HG02943 (cell line): ENCODE measurements around the gene SPDEF.

Experiments used
- ATAC-seq: cut with Tn5 transposase; IDR thresholded peaks from one replicate; pipeline ENCODE4 v1.9.1; 2021; ENCODE audit warnings: mild to moderate bottlenecking, low read depth, moderate library complexity; ENCODE audit not compliant: unreplicated experiment

Gene SPDEF

DNA sequence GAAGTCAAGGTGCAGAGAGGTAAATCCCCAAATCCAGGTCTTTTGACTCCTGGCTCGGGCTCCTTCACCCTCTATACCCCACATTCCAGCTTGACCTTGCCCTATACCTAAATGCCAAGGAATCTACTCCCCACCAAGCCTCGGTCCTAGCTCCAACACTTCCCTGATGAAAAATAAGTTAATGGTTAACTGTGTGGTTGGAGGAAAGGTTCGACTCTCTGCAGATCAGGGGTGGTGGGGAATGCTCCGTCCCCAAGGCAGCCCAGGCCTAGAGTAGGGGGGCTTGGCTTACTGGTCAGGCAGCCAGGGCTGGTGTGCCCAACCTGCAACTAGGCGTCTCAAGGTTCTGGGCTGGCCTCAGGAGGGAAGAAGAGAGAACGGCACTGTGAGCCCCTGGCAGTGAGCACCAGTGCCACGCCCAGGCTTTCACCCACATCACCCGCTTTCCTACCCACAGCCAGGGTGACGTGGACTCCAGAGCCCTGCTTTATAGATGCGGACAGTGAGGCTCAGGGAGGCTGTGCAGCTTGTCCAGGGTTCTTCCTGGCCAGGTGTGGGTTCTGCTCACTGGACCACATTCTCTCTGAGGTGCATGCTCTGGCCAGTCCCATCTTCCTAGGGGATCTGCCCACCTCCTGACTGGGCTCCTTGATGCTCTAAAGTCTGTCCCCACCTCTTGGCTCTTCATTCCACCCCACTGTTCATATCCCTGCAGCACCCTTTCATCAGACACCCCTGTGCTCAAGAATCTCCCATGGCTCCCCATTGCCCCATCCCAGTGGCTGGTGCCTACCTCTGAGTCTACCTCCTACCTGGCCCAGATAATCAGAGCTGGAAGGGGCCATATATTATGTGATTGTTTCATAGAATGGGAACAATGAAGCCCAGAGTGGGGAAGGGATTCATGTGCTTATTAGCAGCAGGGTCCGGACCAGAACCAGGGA is 8.2 kb downstream of the SPDEF start:
- ATAC-seq: no peak

DNA sequence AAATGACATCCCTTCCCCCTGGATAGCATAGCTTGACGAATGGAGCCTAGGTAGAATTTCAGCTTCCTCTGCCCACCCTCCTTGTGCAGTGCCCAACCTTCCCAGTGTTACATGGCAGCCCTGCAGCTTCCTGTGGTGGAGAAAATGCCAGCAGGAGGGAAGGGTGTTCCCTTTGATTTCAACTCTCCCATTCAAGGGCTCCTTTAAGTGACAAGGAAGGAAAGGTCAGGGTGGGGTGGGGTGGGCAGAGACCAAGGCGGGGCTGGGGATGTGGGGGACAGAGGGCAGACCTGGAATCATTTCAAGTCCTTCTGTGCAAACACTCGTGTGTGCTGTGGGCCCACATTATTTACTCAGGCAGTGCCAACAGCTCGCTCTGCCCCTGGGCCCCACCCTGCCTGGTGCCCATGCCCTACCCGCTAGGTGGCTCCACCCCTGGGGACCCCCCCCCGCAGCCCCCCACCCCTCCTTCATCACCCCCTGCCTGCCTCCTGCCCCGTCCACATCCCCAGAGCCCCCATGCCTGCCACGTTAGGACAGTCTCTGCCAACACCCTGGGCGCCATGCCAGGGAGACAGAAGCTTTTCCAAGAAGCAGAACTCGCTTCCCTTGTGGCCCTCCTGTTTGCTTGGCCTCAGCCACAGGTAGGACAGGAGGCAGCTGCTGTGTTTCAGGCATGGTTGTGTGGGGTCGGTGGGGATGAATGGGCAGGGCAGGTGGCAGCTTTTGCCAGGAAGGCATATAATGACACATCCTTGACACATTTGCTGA is 9.4 kb downstream of the SPDEF start:
- no peak for ATAC-seq

DNA sequence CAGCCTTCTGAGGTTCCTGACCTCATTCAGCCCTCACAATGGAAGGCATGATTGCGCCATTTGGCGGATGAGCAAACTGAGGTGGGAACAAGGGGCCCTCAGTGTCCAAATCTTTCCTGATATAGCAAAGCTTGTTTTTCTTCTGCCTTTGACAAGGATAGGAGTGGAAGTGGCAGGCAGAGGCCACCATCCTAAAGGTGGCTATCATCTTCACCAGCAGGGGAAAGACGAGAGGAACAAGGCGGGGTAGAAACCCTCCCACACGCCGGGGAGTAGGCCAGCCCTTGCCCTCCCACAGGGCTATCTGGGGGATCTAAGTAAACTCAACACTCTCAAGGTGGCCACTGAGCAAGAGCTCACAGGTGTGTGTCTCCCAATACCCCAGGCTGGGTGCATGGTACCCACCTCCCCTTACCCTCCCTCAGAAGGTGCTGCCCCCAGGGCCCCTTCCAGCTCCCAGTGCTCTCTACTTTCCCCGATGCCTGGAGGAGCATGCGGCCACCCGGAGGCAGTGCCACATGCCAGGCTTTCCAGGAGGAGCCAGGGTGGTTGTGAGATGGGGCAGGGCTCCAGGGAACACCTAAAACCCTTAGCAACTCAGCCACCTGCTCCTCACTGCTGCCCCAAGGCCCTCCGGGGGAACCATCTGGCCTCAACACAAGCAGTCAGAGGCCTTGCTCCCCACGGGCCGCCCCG is 11.2 kb downstream of the SPDEF start:
- ATAC-seq: no peak

DNA sequence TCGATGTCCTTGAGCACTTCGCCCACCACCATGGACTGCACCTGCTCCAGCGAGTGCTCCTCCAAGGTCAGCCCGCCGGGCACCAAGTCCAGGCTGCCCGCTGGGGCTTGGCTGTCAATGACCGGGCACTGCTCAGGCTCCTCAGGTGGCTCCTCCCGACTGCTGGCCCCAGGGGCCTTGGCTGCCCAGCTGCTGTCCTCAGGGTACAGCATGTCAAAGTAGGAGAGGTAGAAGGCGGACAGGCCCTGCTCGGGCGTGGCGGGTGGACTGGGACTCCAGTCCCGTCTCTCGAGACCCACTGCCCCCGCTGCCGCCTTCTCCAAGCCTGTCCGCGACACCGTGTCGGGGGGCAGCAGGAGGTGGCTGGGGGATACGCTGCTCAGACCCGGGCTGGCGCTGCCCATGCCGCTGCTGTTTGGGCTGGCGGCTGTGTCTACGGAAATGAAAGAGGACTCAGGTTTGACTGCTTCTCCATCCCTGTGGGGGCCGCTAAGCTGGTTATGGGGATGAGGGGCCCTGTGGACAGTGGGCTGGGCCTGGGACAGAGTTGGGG is 12.0 kb downstream of the SPDEF start:
- ATAC-seq: no peak

DNA sequence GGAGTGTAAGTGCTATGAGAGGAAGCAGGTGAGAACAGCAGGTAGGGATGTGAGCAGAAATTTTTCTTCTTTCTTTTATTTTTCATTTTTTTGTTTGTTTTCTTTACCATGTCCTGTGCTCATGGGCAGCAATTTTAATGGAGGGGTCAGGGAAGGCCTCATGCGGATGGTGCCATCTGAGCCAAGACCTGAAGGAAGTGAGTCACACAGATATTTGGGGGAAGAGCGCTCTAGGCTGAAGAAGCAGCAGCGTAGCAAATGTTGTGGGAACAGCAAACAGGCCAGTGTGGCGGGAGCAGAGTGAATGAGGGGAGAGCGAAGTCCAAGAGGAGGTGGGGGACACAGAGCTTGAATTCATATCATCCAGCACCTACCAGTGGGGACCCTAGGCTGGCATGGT is 12.7 kb downstream of the SPDEF start:
- ATAC-seq: no peak

DNA sequence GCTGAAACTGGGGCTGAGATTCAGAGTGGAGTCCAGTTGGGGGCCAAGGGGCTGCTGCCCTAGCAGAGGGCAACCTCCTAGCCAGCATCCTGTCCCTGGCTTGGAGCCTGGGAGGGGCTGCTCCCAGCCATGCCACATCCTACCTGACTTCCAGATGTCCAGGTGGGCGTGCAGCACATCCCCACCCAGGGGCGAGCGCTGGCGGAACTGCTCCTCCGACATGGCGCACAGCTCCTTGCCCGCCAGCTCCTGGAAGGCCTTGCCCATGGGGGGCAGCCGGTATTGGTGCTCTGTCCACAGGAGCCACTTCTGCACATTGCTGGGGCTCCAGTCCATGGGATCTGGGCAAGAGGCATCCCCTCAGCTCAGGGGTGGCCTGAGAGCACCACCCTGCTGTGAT is 15.3 kb downstream of the SPDEF start:
- ATAC-seq: no peak

DNA sequence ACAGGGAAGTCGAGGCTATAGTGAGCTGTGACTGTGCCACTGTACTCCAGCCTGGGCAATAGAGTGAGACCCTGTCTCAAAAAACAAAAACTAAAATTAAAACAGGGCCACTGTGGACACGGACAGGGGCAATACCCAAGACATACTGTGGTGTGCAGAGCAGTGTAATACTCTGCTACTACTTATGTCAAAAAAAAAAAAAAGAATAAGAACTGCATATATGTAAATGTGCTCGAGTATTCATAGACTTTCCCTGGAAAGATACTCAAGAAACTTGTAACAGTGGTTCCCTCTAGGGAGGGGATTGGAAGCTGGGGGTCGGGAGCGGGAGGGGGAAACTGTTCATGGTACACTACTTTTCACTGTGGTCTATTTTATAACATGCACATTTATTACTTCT is 15.9 kb downstream of the SPDEF start:
- ATAC-seq: no peak

DNA sequence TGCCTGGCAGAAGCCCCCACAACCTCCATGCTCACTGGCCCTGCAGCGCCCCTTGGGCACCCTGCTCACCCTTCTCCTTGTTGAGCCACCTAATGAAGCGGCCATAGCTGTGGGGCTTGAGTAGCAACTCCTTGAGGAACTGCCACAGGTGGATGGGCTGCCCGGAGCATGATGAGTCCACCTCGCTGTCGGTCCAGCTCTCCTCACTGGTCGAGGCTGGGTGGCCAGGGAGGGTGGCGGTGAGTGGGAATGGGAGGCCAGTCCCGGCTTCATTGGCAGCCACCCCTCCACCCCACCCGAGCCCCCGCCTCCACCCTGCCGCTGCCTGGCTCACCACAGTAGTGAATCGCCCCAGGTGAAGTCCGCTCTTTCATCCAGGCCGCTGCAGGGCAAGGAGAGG is 16.9 kb downstream of the SPDEF start:
- ATAC-seq: no peak

DNA sequence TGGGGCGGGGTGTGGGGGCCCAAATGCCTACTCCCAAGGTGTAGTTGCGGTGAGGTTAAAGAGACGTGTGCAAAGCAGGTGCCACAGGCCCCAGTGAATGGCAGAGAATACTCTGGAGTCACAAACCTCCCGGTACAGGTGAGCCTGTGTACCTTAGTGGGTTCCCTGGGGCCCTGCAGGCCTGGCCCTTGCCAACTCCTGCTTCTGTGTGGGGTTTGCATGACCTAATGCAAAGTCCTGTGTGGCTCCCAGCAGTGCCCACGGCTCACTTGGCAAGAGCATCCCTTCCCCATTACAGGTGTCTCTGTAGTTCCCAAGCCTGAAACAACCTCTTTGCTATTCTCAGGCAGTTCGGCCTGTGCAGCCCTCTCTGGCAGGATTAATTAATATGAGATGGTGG is 17.5 kb downstream of the SPDEF start:
- ATAC-seq: no peak

DNA sequence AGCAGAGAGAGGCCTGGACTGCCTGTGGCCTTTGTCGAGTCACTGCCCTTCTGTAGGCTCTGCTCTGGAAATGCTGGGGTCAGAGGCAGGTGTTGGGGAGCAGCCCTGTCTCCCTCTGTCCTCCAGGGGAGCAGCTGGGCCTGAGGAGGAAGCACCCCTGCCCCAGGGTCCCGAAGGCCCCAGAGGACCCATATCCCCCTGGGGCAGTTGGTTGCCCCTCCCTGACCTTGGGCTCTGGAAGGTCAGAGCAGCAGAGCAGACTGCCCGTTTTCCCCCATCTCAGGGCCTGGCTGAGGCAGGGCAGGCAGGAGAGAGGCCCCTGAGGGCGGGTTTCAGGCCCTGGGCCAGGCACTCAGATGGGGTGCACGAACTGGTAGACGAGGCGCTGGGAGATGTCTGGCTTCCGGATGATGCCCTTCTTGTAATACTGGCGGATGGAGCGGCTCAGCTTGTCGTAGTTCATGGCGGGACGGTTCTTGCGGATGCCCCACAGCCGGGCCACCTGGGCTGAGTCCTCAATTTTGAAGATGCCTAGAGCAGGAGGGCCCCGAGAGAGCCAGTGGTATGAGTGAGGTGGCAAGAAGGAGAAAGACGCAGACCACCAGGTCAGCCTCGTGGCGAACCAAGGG is 18.1 kb downstream of the SPDEF start:
- no peak for ATAC-seq

DNA sequence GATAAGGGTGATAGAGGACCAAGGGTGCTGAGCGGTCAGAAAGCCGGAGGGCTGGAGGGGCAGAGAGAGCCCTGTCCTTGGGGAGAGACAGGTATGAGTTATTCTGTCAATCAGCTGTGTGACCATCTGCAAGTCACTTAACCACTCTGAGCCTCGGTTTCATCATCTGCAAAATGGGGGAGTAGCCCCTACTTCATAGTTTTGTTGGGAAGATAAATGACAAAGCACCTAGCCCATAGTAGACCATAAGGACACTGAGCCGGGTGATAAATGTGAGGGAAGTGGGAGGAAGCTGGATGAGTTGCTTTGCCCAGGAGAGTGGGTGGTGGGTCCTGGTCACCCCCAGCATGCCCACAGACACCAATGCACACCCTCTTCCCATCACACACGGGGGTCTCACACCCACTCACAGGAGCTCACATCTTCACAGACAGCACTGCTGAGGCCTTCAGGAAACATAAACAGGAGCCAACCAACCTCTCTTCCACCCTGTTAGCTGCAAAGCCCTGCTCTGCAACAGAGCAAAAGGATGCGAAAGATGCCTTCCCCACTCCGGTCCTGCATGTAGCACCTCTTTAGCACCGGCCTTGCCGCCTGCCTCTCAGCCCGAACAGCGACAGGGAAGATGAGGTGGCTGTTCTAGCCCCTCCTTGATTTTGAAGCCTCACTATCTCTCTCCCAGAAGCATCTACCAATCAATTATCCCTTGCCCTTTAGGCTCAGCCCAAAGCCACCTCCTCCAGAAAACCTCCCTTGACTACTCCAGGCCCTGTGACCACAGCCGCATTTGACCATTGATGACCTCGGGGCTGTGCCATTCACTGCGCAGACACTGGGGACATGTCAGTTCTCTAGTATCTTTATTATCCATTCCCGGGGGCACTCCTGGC is 18.9 kb downstream of the SPDEF start:
- ATAC-seq: no peak

DNA sequence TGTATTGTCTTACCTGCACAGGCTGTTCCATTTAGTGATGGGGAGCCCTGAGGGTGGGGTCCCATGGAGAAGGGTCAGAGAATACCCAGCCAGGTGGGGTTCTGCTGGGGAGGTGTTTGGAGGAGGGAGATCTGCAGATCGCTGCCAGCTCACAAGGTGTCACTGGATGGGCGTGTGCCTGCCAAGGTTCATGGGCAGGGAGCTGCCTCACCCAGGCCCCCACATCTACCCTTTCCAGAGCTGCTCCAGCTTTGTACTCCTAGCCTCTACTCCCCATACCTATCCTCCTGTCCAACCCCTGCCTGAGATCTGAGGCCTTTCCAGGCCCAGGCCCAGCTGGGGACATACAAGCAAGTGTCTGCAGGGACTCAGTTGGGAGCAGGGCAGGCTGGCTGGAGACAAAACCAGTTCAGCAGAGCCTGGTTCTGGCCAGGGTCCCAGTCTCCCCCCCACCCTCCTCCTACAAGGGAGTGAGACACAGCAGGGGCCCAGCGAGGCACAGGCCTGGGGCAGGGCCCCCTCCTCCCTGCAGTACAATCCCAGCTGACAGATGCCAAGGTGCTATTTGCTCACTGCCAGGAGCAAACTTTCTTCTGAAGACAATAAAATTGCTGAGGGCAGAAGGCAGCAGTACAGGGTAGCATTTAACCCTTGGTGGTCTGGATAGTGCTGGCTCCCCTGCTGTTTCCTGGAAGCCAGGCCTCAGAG is 19.7 kb downstream of the SPDEF start:
- ATAC-seq: no peak

DNA sequence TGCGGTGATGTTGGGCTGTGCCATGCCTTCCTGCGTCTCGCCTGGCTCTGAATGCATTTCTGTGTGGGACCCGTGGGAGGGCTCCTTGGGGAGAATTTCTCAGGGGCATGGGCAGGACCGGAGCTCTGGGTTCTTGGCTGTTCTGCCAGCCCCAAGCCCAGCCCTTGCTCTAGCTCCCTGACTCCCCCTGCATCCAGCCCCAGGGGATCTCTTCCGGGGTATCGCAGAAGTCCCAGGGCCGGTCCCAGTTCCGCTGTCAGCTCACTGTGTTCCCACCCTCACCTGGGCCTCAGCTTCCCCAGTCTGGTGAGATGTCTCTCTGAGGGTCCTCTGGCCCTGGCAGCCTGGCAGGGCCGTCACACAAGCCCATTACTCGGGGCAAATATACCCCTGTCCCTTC is 20.5 kb downstream of the SPDEF start:
- ATAC-seq: no peak

DNA sequence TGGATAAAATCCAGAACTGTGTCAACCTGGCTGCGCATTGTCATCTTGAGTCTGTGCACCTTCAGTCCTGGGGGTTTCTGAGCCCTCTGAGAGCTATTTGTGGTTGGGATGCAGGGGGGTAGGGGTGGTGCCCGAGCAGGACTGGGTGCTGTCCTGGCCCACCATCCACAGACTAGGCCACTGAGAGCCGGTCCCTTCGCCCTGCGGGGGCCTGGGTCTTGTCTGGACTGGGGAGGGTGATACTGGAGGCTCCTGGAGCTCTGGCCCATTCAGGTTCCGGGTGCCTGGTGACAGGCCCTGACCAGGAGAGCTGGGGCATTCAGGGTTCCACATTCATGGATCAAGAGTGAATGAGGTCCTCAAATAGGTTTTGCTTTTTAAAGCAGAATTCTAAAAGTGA is 20.9 kb downstream of the SPDEF start:
- ATAC-seq: no peak

DNA sequence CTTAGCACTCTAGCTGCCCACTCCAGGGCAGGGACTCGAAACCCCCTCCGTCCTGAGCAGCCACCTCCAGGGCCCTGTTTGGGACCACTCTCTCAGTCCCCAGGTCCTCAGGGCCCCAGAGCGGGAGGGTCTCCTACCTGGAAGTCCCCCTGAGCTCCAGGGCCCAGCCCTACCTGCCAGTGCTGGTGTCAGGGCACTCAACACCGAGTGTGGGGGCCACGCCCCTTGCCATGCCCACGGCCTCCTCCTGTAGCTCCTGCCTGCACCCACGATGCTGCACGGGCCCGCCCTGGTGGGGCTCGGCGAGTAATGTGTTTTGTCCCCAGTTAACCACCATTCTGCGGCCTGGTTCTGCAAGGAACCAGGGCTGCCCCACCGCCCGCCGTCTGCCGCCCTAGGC is 21.5 kb downstream of the SPDEF start:
- no peak for ATAC-seq

DNA sequence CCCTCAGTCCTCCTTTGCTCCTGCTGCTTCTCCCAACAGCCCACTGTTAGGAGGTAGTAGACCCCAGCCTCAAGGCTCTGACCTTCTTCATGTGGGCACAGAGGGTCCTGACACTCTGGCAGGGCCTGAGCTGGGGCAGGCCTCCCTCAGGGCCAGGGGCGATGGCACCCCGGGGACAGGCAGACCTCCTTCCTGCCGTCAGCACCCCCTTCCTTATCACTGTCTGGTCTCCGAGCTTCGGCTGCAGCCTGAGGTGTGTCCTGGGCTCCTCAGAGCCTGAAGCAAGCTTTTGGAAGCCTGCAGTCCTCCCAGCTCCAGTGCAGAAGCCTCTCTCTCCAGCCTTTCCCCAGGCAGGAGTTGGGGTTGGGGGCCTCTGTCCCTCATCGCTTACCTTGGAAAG is 22.0 kb downstream of the SPDEF start:
- ATAC-seq: no peak

DNA sequence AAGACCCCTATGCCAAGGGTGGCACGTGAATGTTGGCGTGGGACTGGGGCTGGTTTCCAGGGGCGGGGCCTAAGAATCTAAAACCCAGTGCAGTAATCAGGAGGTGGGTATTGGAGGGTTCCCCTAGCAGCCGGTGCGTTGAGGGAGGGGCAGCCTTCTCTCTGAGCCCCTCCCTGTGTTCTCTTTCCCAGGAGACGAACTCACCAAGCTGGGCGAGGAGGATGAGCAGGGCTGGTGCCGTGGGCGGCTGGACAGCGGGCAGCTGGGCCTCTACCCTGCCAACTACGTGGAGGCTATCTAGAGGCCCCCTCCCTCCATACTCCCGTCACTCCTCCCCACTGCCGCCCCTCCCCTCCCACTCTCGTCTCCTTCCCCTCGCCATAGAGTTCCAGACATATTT is 23.9 kb downstream of the SPDEF start:
- ATAC-seq: no peak

DNA sequence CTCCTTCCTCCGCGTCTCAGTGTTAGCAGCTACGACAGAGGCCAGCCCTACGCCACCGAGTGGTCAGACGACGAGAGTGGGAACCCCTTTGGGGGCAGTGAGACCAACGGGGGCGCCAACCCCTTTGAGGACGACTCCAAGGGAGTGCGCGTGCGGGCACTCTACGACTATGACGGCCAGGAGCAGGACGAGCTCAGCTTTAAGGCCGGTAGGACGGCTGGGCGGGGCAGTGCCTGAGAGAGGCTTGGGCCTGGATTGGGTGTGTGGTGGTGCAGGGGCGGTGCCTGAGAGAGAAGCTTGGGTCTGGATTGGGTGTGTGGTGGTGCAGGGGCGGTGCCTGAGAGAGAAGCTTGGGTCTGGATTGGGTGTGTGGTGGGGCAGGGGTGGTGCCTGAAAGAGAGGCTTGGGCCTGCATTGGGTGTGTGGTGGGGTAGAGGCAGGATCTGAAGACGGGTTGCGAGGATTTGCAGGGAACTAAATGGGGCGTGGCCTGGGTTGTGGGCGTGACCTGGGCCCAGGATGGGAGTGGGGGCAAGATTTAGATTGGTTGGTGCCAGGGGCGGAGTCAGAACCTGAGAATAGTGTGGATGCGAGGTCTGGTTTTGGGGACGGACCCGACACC is 24.4 kb downstream of the SPDEF start:
- ATAC-seq: no peak
